Stimulated activated memory B cell treated with anti-CD40 and anti-IgM and Interleukin-4, amounts not matched to agents 10 μg/mL and 1 μg/mL and 100 μg/mL, for 72 hours (primary cell): Measurements from ENCODE around the gene CXXC1.

Experiments used
- ATAC-seq: fragments of 150-1000 bp; cut with Tn5 transposase; 2 replicates; pipeline ENCODE4 v1.10.0; 2021
- H3K27ac Mint-ChIP-seq: one replicate; pipeline ENCODE4 v1.8.0; 2022; ENCODE audit warnings: mild to moderate bottlenecking, mixed read lengths
- H3K27me3 Mint-ChIP-seq: one replicate; pipeline ENCODE4 v1.8.0; 2022; ENCODE audit warnings: mixed read lengths
- H3K36me3 Mint-ChIP-seq: one replicate; pipeline ENCODE4 v1.8.0; 2022; ENCODE audit warnings: mixed read lengths
- H3K4me1 Mint-ChIP-seq: one replicate; pipeline ENCODE4 v1.8.0; 2022; ENCODE audit warnings: mixed read lengths
- H3K4me3 Mint-ChIP-seq: one replicate; pipeline ENCODE4 v1.8.0; 2022; ENCODE audit warnings: mild to moderate bottlenecking, moderate library complexity, mixed read lengths
- H3K9me3 Mint-ChIP-seq: one replicate; pipeline ENCODE4 v1.8.0; 2022; ENCODE audit warnings: mixed read lengths

The CXXC1 gene

GRCh38 chr18:50285071-50285470 is 2.4 kb downstream of the CXXC1 start:
- Mint-ChIP-seq H3K9me3 (peaks cover 3% of the 10 kb centered on the region), H3K27me3 (no peaks in the 10 kb centered on the region), H3K36me3 (peaks cover 64% of the 10 kb centered on the region), H3K4me3 (no peak overlapping the region), H3K27ac (no peak overlapping the region), H3K4me1 (peaks cover 56% of the 10 kb centered on the region)
- no peak for ATAC-seq

- H3K4me3 Mint-ChIP-seq: no peak overlapping the region
- no peak for ATAC-seq
- no peak overlapping the region for H3K27ac Mint-ChIP-seq
- H3K36me3 Mint-ChIP-seq: peaks cover 64% of the 10 kb centered on the region
- peaks cover 61% of the 10 kb centered on the region for H3K4me1 Mint-ChIP-seq
- peaks cover 3% of the 10 kb centered on the region for H3K9me3 Mint-ChIP-seq
- no peaks in the 10 kb centered on the region for H3K27me3 Mint-ChIP-seq
Measured at GRCh38 chr18:50284255-50284885, 3.1 kb downstream of the CXXC1 start.

GRCh38 chr18:50283469-50284209 is 3.9 kb downstream of the CXXC1 start:
- Mint-ChIP-seq H3K4me1 (peaks cover 67% of the 10 kb centered on the region), H3K27me3 (no peaks in the 10 kb centered on the region), H3K4me3 (no peak overlapping the region), H3K27ac (no peak overlapping the region), H3K36me3 (peaks cover 64% of the 10 kb centered on the region), H3K9me3 (peaks cover 3% of the 10 kb centered on the region)
- no peak for ATAC-seq

GRCh38 chr18:50282521-50283335 is 4.8 kb downstream of the CXXC1 start:
- H3K4me1 Mint-ChIP-seq: peaks cover 67% of the 10 kb centered on the region
- H3K27me3 Mint-ChIP-seq: no peaks in the 10 kb centered on the region
- H3K4me3 Mint-ChIP-seq: peak overlapping the region; percentile 98
- peaks cover 64% of the 10 kb centered on the region for H3K36me3 Mint-ChIP-seq
- no peak overlapping the region for H3K27ac Mint-ChIP-seq
- no peak for ATAC-seq
- peaks cover 3% of the 10 kb centered on the region for H3K9me3 Mint-ChIP-seq

GRCh38 chr18:50281972-50282520 is 5.4 kb downstream of the CXXC1 start:
- peaks cover 60% of the 10 kb centered on the region for H3K36me3 Mint-ChIP-seq
- peak overlapping the region; percentile 95 for H3K27ac Mint-ChIP-seq
- H3K9me3 Mint-ChIP-seq: peaks cover 3% of the 10 kb centered on the region
- H3K4me1 Mint-ChIP-seq: peaks cover 63% of the 10 kb centered on the region
- peak; percentile 0 for ATAC-seq
- H3K4me3 Mint-ChIP-seq: peak overlapping the region; percentile 98
- H3K27me3 Mint-ChIP-seq: no peaks in the 10 kb centered on the region

GRCh38 chr18:50281295-50281971 is 6.1 kb downstream of the CXXC1 start, which contains the start of gene MBD1:
TSS of gene MBD1 (minus strand) at chr18:50281523. CDS start at chr18:50279992, 1,531 bp downstream.
- peaks cover 56% of the 10 kb centered on the region for H3K4me1 Mint-ChIP-seq

GRCh38 chr18:50280707-50281294 is 6.7 kb downstream of the CXXC1 start:
- peaks cover 50% of the 10 kb centered on the region for H3K4me1 Mint-ChIP-seq
- no peaks in the 10 kb centered on the region for H3K27me3 Mint-ChIP-seq
- peak overlapping the region; percentile 95 for H3K27ac Mint-ChIP-seq
- ATAC-seq: no peak
- H3K36me3 Mint-ChIP-seq: peaks cover 62% of the 10 kb centered on the region
- H3K4me3 Mint-ChIP-seq: peak overlapping the region; percentile 98
- peaks cover 3% of the 10 kb centered on the region for H3K9me3 Mint-ChIP-seq

More at GRCh38 chr18:50281295-50281971, 6.1 kb downstream of the CXXC1 start, which contains the start of gene MBD1:
- Mint-ChIP-seq H3K9me3 (peaks cover 3% of the 10 kb centered on the region), H3K27ac (peak within 1 kb of the TSS; percentile 95), H3K4me3 (peak within 1 kb of the TSS; percentile 98), H3K27me3 (no peaks in the 10 kb centered on the region), H3K36me3 (peaks cover 60% of the 10 kb centered on the region)
- peak; percentile 96 for ATAC-seq

- H3K27ac Mint-ChIP-seq: peak overlapping the region; percentile 95
- H3K9me3 Mint-ChIP-seq: peaks cover 3% of the 10 kb centered on the region
Measured at GRCh38 chr18:50279752-50280151, 7.7 kb downstream of the CXXC1 start.

GRCh38 chr18:50277942-50278341 is 9.6 kb downstream of the CXXC1 start:
- ATAC-seq: no peak
- Mint-ChIP-seq H3K9me3 (peaks cover 2% of the 10 kb centered on the region), H3K4me1 (peaks cover 40% of the 10 kb centered on the region), H3K36me3 (peaks cover 63% of the 10 kb centered on the region), H3K27ac (no peak overlapping the region), H3K27me3 (no peaks in the 10 kb centered on the region), H3K4me3 (no peak overlapping the region)

More at GRCh38 chr18:50279752-50280151, 7.7 kb downstream of the CXXC1 start:
- Mint-ChIP-seq H3K27me3 (no peaks in the 10 kb centered on the region), H3K36me3 (peaks cover 63% of the 10 kb centered on the region), H3K4me3 (peak overlapping the region; percentile 98), H3K4me1 (peaks cover 45% of the 10 kb centered on the region)
- ATAC-seq: no peak

- no peaks in the 10 kb centered on the region for H3K9me3 Mint-ChIP-seq
- H3K27me3 Mint-ChIP-seq: no peaks in the 10 kb centered on the region
- ATAC-seq: no peak
- peaks cover 25% of the 10 kb centered on the region for H3K4me1 Mint-ChIP-seq
- no peak overlapping the region for H3K4me3 Mint-ChIP-seq
- H3K36me3 Mint-ChIP-seq: peaks cover 66% of the 10 kb centered on the region
- no peak overlapping the region for H3K27ac Mint-ChIP-seq
Measured at GRCh38 chr18:50276452-50276851, 11.0 kb downstream of the CXXC1 start.

- peaks cover 16% of the 10 kb centered on the region for H3K4me1 Mint-ChIP-seq
- ATAC-seq: no peak
- no peaks in the 10 kb centered on the region for H3K27me3 Mint-ChIP-seq
- H3K36me3 Mint-ChIP-seq: peaks cover 64% of the 10 kb centered on the region
- H3K27ac Mint-ChIP-seq: no peak overlapping the region
- no peak overlapping the region for H3K4me3 Mint-ChIP-seq
- no peaks in the 10 kb centered on the region for H3K9me3 Mint-ChIP-seq
Measured at GRCh38 chr18:50275503-50276036, 11.9 kb downstream of the CXXC1 start.

GRCh38 chr18:50274941-50275340 is 12.6 kb downstream of the CXXC1 start:
- Mint-ChIP-seq H3K36me3 (peaks cover 63% of the 10 kb centered on the region), H3K27ac (no peak overlapping the region), H3K4me1 (peaks cover 10% of the 10 kb centered on the region), H3K4me3 (no peak overlapping the region), H3K9me3 (no peaks in the 10 kb centered on the region), H3K27me3 (no peaks in the 10 kb centered on the region)
- no peak for ATAC-seq

- Mint-ChIP-seq H3K9me3 (no peaks in the 10 kb centered on the region), H3K27ac (no peak overlapping the region), H3K4me3 (no peak overlapping the region), H3K27me3 (no peaks in the 10 kb centered on the region), H3K4me1 (peaks cover 2% of the 10 kb centered on the region), H3K36me3 (peaks cover 65% of the 10 kb centered on the region)
- ATAC-seq: no peak
Measured at GRCh38 chr18:50274044-50274442, 13.4 kb downstream of the CXXC1 start.
